WTC11 (cell line): ENCODE results near the gene SULT1C2. TPM values are rescaled to one million over a fixed set of nuclear protein-coding genes. Genes with fewer than 3 reads are reported as not detected.

Source experiments
- ATAC-seq: fragments of 200-7000 bp; cut with Tn5 transposase; 2 replicates; pipeline ENCODE4 v1.10.0; 2021; ENCODE audit warnings: mild to moderate bottlenecking, moderate library complexity
- CTCF ChIA-PET: fragments of 300-600 bp; sonication (Branson Sonifier 250); formaldehyde crosslinking; loops from one replicate; lab custom pipeline; 2021; ENCODE audit warnings: antibody characterized with exemption; lab: Charles Lee
- POLR2A ChIA-PET: fragments of 350-600 bp; sonication (Branson Sonifier 250); formaldehyde crosslinking; loops from one replicate; lab custom pipeline; 2021; ENCODE audit warnings: antibody characterized with exemption; lab: Charles Lee
- DNase-seq: peaks from one replicate; pipeline ENCODE4 v3.0.0; 2021; ENCODE audit warnings: low spot score
- H3K27ac Mint-ChIP-seq: 2 replicates; pipeline ENCODE4 v1.8.0; 2021; ENCODE audit warnings: mixed read lengths
- H3K27me3 Mint-ChIP-seq: 2 replicates; pipeline ENCODE4 v1.8.0; 2021; ENCODE audit warnings: low read depth, mild to moderate bottlenecking, moderate library complexity, mixed read lengths
- H3K36me3 Mint-ChIP-seq: 2 replicates; pipeline ENCODE4 v1.8.0; 2021; ENCODE audit warnings: mixed read lengths
- H3K4me1 Mint-ChIP-seq: 2 replicates; pipeline ENCODE4 v1.8.0; 2022; ENCODE audit warnings: mixed read lengths
- H3K4me3 Mint-ChIP-seq: 2 replicates; pipeline ENCODE4 v1.8.0; 2021; ENCODE audit warnings: mild to moderate bottlenecking, moderate library complexity, mixed read lengths
- H3K9me3 Mint-ChIP-seq: 2 replicates; pipeline ENCODE4 v1.8.0; 2021; ENCODE audit warnings: mixed read lengths
- ATF2 ChIP-seq: sonication (generic); formaldehyde crosslinking; IDR thresholded peaks from 2 replicates; pipeline ENCODE4 v1.8.1; 2022; ENCODE audit warnings: low read depth, missing genetic modification reagents, borderline replicate concordance
- ATF6 ChIP-seq: sonication (generic); formaldehyde crosslinking; IDR thresholded peaks from 2 replicates; pipeline ENCODE4 v1.8.1; 2023; ENCODE audit warnings: mild to moderate bottlenecking, missing genetic modification reagents
- CREB1 ChIP-seq: sonication (generic); formaldehyde crosslinking; IDR thresholded peaks from 2 replicates; pipeline ENCODE4 v1.8.0; 2023; ENCODE audit warnings: mild to moderate bottlenecking, missing genetic modification reagents
- CTCF ChIP-seq: fragments of 200-600 bp; IDR thresholded peaks from 2 replicates; pipeline ENCODE4 v1.8.0; 2022; ENCODE audit warnings: antibody characterized with exemption
- EMX1 ChIP-seq: fragments of 250-450 bp; sonication (Bioruptor Pico); IDR thresholded peaks from 2 replicates; pipeline ENCODE4 v1.8.0; 2021; ENCODE audit warnings: mild to moderate bottlenecking
- ESRRA ChIP-seq: sonication (generic); formaldehyde crosslinking; IDR thresholded peaks from 2 replicates; pipeline ENCODE4 v1.8.1; 2022; ENCODE audit warnings: mild to moderate bottlenecking, missing genetic modification reagents, borderline replicate concordance
- FOXJ3 ChIP-seq: sonication (generic); formaldehyde crosslinking; IDR thresholded peaks from 2 replicates; pipeline ENCODE4 v1.9.0; 2021; ENCODE audit warnings: missing genetic modification reagents, mild to moderate bottlenecking, borderline replicate concordance
- GABPB1 ChIP-seq: sonication (generic); formaldehyde crosslinking; IDR thresholded peaks from 2 replicates; pipeline ENCODE4 v1.8.1; 2023; ENCODE audit warnings: mild to moderate bottlenecking, missing genetic modification reagents
- IRF2 ChIP-seq: sonication (generic); formaldehyde crosslinking; IDR thresholded peaks from 2 replicates; pipeline ENCODE4 v1.8.0; 2022; ENCODE audit warnings: low read depth, missing genetic modification reagents, borderline replicate concordance
- KAT7 ChIP-seq: sonication (generic); formaldehyde crosslinking; IDR thresholded peaks from 2 replicates; pipeline ENCODE4 v1.8.1; 2023; ENCODE audit warnings: missing genetic modification reagents, mild to moderate bottlenecking, borderline replicate concordance
- MAX ChIP-seq: sonication (generic); formaldehyde crosslinking; IDR thresholded peaks from 2 replicates; pipeline ENCODE4 v1.8.0; 2022; ENCODE audit warnings: mild to moderate bottlenecking, missing genetic modification reagents
- NFATC4 ChIP-seq: fragments of 250-450 bp; sonication (Bioruptor Pico); IDR thresholded peaks from 2 replicates; pipeline ENCODE4 v1.9.0; 2021; ENCODE audit warnings: mild to moderate bottlenecking
- PRRX2 ChIP-seq: fragments of 250-450 bp; sonication (Bioruptor Pico); IDR thresholded peaks from 2 replicates; pipeline ENCODE4 v1.8.0; 2021; ENCODE audit warnings: mild to moderate bottlenecking
- RELA ChIP-seq: sonication (generic); formaldehyde crosslinking; IDR thresholded peaks from 2 replicates; pipeline ENCODE4 v1.8.1; 2022; ENCODE audit warnings: missing genetic modification reagents, mild to moderate bottlenecking, borderline replicate concordance
- TEAD1 ChIP-seq: sonication (generic); formaldehyde crosslinking; IDR thresholded peaks from 2 replicates; pipeline ENCODE4 v1.8.0; 2022; ENCODE audit warnings: mild to moderate bottlenecking, missing genetic modification reagents
- TEAD4 ChIP-seq: sonication (generic); formaldehyde crosslinking; IDR thresholded peaks from 2 replicates; pipeline ENCODE4 v1.8.0; 2022; ENCODE audit warnings: mild to moderate bottlenecking, missing genetic modification reagents
- ZNF232 ChIP-seq: sonication (generic); formaldehyde crosslinking; IDR thresholded peaks from 2 replicates; pipeline ENCODE4 v1.8.0; 2022; ENCODE audit warnings: mild to moderate bottlenecking, missing genetic modification reagents
- ZNF263 ChIP-seq: sonication (generic); formaldehyde crosslinking; IDR thresholded peaks from 2 replicates; pipeline ENCODE4 v1.8.1; 2022; ENCODE audit warnings: low read depth, mild to moderate bottlenecking, moderate library complexity, missing genetic modification reagents
- ZNF396 ChIP-seq: fragments of 250-450 bp; sonication (Bioruptor Pico); IDR thresholded peaks from 2 replicates; pipeline ENCODE4 v1.8.0; 2021; ENCODE audit warnings: mild to moderate bottlenecking, moderate library complexity, borderline replicate concordance
- ZNF416 ChIP-seq: fragments of 250-450 bp; sonication (Bioruptor Pico); IDR thresholded peaks from 2 replicates; pipeline ENCODE4 v1.9.0; 2021; ENCODE audit warnings: mild to moderate bottlenecking, inconsistent platforms
- ZNF671 ChIP-seq: fragments of 250-450 bp; sonication (Bioruptor Pico); IDR thresholded peaks from 2 replicates; pipeline ENCODE4 v1.8.0; 2021; ENCODE audit warnings: mild to moderate bottlenecking
- total RNA-seq: library from RNA; stranded (reverse); gene quantifications from 3 replicates; pipeline ENCODE4 v1.2.3, GENCODE V29; 2021
- TF ChIP-seq, protein P1 (sequence below): sonication (generic); formaldehyde crosslinking; conservative IDR thresholded peaks from 2 replicates; pipeline ENCODE4 v1.8.1; 2023; ENCODE audit warnings: mild to moderate bottlenecking, low read depth, missing genetic modification reagents, moderate library complexity
- TF ChIP-seq, protein P2 (sequence below): sonication (generic); formaldehyde crosslinking; conservative IDR thresholded peaks from 2 replicates; pipeline ENCODE4 v1.8.1; 2022; ENCODE audit warnings: mild to moderate bottlenecking, missing genetic modification reagents
- TF ChIP-seq, protein P3 (sequence below): sonication (generic); formaldehyde crosslinking; IDR thresholded peaks from 2 replicates; pipeline ENCODE4 v1.8.1; 2023; ENCODE audit warnings: mild to moderate bottlenecking, missing genetic modification reagents, moderate library complexity

Gene SULT1C2
- total RNA-seq, 1 experiment from 2014 or later: 2.2 TPM

- CTCF ChIA-PET: no interaction called here
- H3K4me1 Mint-ChIP-seq: peaks cover 9% of the 10 kb centered on the region
- TF ChIP-seq, protein P1, sequence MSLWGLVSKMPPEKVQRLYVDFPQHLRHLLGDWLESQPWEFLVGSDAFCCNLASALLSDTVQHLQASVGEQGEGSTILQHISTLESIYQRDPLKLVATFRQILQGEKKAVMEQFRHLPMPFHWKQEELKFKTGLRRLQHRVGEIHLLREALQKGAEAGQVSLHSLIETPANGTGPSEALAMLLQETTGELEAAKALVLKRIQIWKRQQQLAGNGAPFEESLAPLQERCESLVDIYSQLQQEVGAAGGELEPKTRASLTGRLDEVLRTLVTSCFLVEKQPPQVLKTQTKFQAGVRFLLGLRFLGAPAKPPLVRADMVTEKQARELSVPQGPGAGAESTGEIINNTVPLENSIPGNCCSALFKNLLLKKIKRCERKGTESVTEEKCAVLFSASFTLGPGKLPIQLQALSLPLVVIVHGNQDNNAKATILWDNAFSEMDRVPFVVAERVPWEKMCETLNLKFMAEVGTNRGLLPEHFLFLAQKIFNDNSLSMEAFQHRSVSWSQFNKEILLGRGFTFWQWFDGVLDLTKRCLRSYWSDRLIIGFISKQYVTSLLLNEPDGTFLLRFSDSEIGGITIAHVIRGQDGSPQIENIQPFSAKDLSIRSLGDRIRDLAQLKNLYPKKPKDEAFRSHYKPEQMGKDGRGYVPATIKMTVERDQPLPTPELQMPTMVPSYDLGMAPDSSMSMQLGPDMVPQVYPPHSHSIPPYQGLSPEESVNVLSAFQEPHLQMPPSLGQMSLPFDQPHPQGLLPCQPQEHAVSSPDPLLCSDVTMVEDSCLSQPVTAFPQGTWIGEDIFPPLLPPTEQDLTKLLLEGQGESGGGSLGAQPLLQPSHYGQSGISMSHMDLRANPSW (CRISPR knock-in tag): no peak
- TF ChIP-seq ZNF232 (CRISPR knock-in tag): no peak
- no peak for TF ChIP-seq ESRRA (CRISPR knock-in tag)
- TF ChIP-seq, protein P2, sequence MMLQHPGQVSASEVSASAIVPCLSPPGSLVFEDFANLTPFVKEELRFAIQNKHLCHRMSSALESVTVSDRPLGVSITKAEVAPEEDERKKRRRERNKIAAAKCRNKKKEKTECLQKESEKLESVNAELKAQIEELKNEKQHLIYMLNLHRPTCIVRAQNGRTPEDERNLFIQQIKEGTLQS: no peak
- TF ChIP-seq KAT7 (CRISPR knock-in tag): no peak
- no peak for TF ChIP-seq GABPB1 (CRISPR knock-in tag)
- no peak for TF ChIP-seq CREB1 (CRISPR knock-in tag)
- TF ChIP-seq NFATC4 (CRISPR knock-in tag): no peak
- TF ChIP-seq TEAD4: no peak
- TF ChIP-seq ATF2 (CRISPR knock-in tag): no peak
- TF ChIP-seq FOXJ3: no peak
- no peak for TF ChIP-seq ZNF671
- TF ChIP-seq IRF2 (CRISPR knock-in tag): no peak
- TF ChIP-seq, all 79 proteins: peak for 0
- peaks cover 17% of the 10 kb centered on the region for H3K9me3 Mint-ChIP-seq
- POLR2A ChIA-PET: no interaction called here
- H3K4me3 Mint-ChIP-seq: no peak overlapping the region
- peaks cover 5% of the 10 kb centered on the region for H3K36me3 Mint-ChIP-seq
- no peaks in the 10 kb centered on the region for H3K27me3 Mint-ChIP-seq
- H3K27ac Mint-ChIP-seq: no peak overlapping the region
- ATAC-seq: no peak
- DNase-seq: no peak
Measured at GRCh38 chr2:108260773-108261172, 27.9 kb upstream of the SULT1C2 start.

DNA sequence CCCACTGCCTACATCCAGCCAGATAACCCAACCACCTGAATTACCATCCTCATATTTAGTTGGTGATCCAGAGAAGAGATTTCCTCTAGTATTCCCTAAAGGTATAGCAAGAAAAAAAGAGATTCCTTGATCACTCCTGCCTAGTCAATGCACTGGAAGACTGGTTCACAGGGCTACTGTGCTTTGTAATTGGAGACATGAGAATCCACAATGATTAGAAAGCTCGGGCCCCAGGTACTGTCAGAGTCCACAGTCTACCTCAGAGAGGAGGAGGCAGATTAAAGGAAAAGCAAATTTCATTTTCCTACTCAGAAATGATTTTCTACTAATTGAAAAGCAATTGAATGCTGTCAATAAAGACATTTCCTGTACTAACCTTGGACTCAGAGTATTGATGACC is 26.7 kb upstream of the SULT1C2 start:
- ATAC-seq: no peak
- CTCF ChIA-PET: no interaction called here
- peaks cover 9% of the 10 kb centered on the region for H3K4me1 Mint-ChIP-seq
- POLR2A ChIA-PET: interaction anchor here (0.5 kb wide), 1 partner anchor 58 kb away, joined by 3 read pairs; no protein-coding TSS in a partner anchor
- H3K9me3 Mint-ChIP-seq: peaks cover 17% of the 10 kb centered on the region
- TF ChIP-seq KAT7 (CRISPR knock-in tag): no peak
- TF ChIP-seq EMX1 (CRISPR knock-in tag): no peak
- no peak for TF ChIP-seq IRF2 (CRISPR knock-in tag)
- TF ChIP-seq RELA: no peak
- no peak for TF ChIP-seq TEAD1 (CRISPR knock-in tag)
- no peak for TF ChIP-seq ZNF416 (CRISPR knock-in tag)
- TF ChIP-seq, protein P3, sequence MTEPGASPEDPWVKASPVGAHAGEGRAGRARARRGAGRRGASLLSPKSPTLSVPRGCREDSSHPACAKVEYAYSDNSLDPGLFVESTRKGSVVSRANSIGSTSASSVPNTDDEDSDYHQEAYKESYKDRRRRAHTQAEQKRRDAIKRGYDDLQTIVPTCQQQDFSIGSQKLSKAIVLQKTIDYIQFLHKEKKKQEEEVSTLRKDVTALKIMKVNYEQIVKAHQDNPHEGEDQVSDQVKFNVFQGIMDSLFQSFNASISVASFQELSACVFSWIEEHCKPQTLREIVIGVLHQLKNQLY (CRISPR knock-in tag): no peak
- H3K27ac Mint-ChIP-seq: no peak overlapping the region
- H3K36me3 Mint-ChIP-seq: peaks cover 5% of the 10 kb centered on the region
- H3K27me3 Mint-ChIP-seq: no peaks in the 10 kb centered on the region
- H3K4me3 Mint-ChIP-seq: no peak overlapping the region
- DNase-seq: no peak

DNA sequence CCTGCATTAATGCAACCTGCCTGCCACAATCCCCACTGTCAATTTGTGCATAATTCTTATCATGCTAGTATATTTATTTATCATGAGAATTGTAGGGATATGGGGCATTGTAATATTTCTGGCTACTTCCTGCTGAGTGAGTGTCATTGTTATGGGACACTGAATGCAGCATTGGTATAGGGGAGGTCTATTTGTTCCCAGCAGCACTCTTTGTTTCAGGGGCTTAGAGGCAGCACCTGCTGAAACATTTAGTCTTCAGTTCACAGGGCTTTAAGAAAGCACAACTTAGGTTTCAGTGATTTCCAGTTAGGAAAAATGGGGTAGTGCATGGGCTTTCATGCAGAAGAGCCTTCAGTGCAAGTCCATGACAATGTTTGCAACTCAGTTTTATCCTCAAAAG is 25.3 kb upstream of the SULT1C2 start:
- ChIA-PET CTCF (no interaction called here), POLR2A (no interaction called here)
- Mint-ChIP-seq H3K4me1 (peaks cover 9% of the 10 kb centered on the region), H3K9me3 (peaks cover 17% of the 10 kb centered on the region), H3K27me3 (no peaks in the 10 kb centered on the region; the same call in 1 of the 2 replicates), H3K4me3 (no peak overlapping the region), H3K36me3 (peaks cover 5% of the 10 kb centered on the region), H3K27ac (no peak overlapping the region)
- ATAC-seq (peak; percentile 53; the same call in 1 of the 2 replicates), DNase-seq (no peak)
- TF ChIP-seq PRRX2 (CRISPR knock-in tag): no peak
- no peak for TF ChIP-seq ZNF263
- no peak for TF ChIP-seq MAX (CRISPR knock-in tag)
- TF ChIP-seq FOXJ3: no peak
- TF ChIP-seq ZNF396 (CRISPR knock-in tag): no peak
- no peak for TF ChIP-seq ATF6 (CRISPR knock-in tag)
- TF ChIP-seq ESRRA (CRISPR knock-in tag): no peak
- no peak for TF ChIP-seq CTCF
